Esophagus mucosa (tissue), 1 donor: ENCODE data around the gene IRS1. TPM values are rescaled to one million over a fixed set of nuclear protein-coding genes. Genes with fewer than 3 reads are reported as not detected.

Experiments
- ATAC-seq: fragments of 200-7000 bp; cut with Tn5 transposase; one replicate; pipeline ENCODE4 v1.9.1; 2020
- total RNA-seq: library from RNA; stranded (reverse); gene quantifications from one replicate; pipeline ENCODE4 v1.2.4, GENCODE V29; 2023
- donor health status: DM: yes; HTN: yes; CAD: no.

IRS1 gene
- total RNA-seq, 1 donor from 2014 or later: 13.9 TPM

DNA sequence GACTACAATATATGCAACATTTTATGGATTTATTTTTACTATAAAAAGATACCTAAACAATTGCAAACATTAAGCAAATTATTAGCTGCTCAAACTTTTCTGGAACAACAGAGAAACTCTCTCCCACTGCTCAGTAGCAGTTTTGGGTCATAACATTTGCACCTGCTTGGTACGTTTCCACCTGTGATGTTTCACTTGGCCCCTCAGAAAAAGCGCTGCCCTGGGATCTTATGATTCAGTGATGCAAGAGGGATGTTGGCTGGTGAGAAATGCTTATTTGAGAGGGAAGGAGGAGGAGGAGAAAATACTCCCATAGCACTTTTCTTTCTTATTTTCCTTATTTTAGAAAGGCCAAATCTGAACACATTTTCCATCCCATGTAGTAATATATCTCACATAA, 9.2 kb downstream of the IRS1 start:
- no peak for ATAC-seq

DNA sequence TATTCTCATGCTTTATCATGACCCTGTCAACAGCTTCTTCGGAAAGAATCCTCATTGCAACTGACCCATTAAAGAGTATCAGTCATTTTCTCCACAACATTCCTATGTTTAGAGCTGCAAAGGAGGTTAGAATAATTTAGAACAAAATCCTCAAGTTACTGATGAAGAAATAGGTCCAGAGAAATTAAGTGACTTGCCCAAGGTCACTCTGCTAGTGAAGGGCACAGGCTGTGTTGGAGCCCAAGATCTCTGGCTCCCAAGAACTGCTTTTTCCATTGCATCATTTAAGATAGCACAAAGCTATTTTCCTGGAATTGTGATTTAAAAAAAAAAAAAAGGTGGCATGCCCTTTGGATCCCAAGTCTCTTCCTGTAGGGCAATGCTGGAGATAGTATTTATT, 9.6 kb downstream of the IRS1 start:
- no peak for ATAC-seq

DNA sequence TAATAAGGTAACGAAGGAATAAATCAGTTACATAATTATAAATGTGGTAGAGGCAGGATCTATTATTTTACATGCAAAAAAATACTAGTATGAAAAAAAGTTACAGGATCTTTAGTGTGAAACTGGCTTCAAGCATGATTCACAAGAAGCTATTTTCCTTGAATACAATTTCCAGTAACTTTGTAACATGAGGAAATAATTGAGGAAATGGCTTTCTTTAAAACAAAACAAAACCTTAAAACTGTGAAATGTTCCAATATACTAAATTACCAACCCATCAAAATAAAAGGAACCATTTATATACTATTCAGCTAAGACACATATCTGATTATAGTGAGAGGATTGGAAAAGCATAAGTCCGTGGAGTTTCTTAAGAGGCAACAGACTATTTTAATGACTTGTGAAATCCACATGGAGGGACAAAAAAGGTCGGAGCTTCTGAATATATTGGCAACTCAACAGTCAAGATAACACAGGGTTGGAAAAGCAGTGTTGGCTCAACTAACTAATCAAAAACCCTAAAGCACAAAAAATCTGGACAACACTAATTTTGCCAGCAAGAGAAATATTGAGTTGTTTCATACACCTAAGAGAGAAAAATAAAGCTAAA, 10.6 kb downstream of the IRS1 start:
- no peak for ATAC-seq

DNA sequence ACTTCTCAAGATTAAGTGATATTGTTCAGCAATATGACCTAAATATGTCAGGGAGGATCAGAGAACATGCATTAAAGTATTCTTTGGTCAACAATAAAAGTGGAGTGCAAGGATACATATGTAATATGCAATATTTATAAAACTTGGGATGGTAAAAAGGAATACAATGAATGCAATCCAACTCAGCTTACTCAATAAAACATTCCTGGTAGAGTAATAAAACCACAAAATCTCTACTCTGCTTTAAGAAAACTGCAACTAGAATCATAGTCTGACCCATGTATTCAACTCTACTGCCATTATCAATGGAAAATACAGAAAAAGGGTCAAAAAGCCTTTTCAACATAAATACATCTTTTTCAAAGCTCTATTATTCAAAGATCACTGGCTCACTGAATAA, 11.6 kb downstream of the IRS1 start:
- no peak for ATAC-seq

DNA sequence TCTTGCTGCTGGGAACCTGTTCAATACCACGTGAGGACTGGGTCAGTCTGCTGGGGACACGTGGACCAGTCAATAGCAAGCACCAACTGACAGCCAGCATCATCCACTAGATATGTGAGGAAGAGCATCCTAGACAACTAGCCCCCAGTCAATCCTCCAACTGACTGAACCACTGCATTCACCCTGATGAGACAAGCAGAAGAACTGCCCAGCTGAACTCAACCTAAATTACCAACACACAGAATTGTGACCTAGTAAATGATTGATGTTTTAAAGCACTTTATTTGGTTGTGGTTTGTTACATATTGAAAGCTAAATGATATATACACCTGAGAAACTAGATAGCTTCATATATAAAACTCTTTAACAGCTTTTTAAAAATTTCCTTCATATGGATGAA, 15.7 kb downstream of the IRS1 start:
- no peak for ATAC-seq

DNA sequence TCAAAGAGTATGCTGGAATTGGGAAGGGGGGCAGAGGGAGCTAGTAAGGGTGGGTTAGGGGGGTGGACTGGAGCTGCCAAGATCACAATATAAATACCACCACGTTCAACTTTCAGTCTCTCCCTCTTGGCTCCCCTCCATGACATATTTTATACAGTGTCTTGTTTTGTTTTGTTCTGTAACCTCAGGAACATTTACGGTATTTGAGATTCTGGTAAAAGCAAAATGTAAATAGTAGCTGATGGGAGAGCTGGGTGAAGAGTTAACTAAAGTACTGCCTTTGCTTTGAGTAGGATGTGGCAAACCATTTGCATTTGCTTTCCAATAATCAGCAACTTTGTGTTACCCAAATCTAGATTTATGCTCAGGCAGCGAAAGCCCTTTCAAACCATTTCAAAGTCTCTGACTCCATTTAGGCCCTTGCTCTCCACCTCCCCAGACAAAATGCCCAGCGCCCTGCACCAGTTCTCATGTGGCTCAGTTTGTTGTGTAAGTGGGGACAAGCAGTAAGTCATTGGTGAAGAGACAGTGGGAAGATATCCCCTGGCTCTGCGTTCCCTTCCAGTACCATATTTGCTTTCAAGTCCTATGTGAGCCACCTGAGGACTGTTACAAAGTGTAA, 17.4 kb downstream of the IRS1 start:
- no peak for ATAC-seq

DNA sequence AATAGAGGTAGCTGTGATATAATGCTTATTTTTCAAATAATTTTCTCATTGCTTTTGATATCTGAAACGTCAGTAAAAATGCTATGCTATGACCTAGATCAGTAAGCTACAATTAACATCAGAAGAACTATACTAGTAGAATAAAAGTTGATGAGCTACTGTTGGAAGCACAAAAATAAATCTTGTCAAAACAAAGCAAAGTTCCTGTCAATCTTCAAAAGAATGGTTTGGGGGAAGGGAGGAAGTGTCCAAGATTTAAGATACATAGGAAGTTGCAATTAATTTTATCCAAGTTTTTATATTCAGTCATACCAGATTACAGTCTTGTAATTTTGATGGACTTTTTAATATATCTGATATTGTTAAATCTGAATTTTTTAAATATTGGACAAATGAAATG, 19.2 kb downstream of the IRS1 start:
- ATAC-seq: no peak

DNA sequence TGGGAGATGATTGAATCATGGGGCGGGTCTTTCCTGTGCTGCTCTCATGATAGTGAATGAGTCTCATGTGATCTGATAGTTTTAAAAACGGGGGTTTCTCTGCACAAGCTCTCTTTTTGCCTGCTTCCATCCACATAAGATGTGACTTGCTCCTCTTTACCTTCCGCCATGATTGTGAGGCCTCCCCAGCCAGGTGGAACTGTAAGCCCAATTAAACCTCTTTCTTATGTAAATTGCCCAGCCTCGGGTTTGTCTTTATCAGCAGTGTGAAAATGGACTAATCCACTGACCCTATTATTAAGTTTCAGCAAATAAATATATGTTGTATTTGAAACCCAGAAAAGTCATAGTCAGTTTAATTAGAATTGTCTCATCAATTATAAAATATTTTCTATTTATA, 22.0 kb downstream of the IRS1 start:
- no peak for ATAC-seq

DNA sequence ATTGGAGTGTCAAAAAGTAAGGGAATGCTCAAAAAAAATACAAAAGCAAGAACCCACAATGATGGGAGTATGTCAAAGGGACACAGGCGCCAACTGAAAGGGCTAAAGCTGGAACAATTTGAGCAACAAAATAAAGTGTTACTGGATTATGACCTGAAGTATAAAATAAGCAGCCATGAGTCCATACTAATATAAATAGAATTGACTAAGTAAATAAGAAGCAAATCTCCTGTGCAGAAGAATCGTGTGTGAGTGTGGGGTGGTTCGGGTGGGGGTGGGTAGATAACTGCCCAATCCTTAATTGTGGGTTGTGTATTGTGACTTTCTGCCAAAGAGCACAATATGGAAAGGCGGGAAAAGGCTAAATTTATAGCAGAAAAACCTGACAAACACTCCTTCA, 23.5 kb downstream of the IRS1 start:
- no peak for ATAC-seq

DNA sequence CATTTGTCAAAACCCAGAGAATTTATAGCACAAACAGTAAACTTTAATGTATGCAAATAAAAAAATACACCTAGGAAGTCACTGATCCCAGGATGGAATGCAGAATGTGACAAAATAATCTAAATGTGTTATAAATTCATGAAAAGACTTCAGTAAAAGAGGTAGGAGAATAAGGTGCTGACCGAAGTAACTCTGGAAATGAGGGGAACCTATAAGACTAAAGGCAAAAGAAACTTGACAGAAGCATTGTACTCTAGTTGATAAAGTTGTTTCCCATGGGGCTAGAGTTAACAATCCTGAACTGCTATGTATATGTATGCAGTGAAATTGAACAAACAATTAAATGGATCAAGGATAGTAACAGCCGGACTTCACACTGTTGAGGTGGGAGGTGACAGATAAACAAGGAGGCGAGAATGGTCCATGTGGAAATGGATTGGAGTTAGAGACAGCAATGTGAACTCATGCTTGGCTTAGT, 24.5 kb downstream of the IRS1 start:
- ATAC-seq: no peak

DNA sequence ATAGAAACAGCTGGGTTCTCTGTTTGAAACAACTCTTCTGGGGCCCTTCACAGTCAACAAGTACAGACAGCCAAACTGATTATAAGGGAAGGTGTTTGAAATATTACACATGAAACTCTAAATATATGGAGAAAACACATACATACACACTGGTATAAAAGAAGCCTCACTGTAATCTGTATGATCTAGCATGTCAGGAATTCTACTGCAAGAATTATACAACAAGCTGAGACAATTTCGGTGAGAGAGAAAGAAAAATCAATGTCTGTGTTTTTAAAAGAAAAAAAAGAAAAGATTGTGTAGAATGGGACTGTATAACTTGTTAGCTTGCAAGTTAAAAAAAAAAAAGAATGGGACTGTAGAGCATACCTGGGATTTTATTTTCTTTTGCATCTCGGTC, 26.3 kb downstream of the IRS1 start:
- no peak for ATAC-seq

DNA sequence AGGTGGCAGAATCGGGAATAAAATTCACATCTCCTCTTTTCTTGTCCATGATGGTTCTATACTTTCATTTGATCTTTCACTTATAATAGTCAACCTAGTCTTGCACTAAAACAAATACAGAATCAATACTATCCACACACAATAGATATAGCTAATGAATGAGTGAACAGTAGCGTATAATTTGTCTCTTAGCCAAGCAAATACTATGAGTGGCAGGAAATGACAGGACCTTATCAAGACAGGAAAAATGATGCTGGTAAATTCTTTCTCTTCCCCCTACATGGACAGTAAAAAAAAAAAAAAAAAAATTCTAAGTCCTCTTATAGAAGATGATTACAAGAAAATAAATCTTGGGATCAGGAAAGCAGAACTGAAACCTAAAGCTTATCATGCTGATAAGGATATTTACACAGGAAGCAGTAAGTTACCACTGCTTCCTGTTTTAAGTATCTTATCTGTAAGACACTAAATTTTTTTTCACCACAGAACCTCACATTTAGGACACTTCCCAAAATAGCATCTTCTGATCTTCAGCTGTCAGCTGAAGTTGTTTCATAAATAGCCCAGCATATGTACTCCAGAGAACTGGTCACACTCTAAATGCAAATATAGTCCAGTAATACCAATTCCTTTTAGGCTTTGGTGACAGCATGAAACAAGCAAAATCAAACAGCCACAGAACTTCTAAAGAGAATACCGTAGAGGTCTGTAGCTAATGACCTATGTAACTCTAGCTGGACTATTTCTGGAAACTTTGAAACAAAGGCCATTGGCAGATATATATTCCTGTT, 27.0 kb downstream of the IRS1 start:
- ATAC-seq: peak; percentile 58

DNA sequence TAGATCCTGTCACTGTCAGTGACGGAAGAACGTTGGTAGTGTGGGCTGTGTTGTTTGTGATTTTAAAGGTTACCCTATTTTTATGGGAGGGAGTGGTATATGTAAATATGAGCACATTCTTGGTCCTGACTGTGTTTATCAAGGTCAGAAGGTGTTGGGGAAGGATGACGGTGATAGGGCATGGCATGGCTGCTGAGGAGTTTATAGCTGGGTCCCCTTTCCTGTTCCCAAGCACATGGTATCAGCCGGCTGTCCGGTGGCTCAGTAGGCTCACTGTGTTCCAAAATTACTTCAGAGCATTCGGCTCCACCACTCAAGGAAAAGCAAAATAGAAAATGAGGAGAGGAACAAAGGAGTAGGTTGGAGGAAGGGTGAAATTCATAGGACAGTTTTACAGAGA, 28.6 kb downstream of the IRS1 start:
- ATAC-seq: no peak

DNA sequence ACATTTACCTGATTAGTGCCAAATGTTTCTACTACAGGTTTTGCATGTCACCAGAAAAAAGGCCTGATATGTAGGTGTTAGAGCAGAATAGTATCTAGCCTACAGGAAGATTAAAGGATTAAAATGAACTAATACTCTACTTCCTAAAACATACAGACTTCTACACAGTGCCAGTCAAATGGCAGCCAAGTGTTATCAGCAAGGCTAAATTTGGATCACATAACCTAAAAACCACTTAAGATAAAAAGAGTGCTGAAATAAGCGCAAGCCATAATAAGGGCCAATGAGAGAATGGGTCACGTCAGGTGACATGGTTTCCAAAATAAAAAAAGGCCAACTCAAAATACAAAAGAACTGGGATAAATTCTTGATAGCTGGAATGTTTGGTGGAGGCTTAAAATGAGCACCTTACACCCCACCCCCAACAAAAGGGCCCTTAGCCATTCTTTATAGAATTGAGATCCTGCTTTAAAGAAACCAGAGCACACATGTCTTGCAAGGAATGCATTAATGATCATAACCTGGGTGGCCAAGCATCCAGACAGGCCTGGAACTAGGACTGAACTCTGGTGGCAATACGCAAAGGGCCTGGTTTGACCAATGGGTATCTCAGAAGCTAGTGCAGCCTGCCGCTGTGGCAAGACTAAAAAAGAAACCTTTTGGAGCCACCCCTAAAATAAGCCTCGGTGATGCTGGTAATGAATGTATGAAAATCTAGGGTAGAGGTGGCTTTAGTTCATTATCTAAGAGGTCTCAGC, 32.4 kb downstream of the IRS1 start:
- ATAC-seq: peak; percentile 58

DNA sequence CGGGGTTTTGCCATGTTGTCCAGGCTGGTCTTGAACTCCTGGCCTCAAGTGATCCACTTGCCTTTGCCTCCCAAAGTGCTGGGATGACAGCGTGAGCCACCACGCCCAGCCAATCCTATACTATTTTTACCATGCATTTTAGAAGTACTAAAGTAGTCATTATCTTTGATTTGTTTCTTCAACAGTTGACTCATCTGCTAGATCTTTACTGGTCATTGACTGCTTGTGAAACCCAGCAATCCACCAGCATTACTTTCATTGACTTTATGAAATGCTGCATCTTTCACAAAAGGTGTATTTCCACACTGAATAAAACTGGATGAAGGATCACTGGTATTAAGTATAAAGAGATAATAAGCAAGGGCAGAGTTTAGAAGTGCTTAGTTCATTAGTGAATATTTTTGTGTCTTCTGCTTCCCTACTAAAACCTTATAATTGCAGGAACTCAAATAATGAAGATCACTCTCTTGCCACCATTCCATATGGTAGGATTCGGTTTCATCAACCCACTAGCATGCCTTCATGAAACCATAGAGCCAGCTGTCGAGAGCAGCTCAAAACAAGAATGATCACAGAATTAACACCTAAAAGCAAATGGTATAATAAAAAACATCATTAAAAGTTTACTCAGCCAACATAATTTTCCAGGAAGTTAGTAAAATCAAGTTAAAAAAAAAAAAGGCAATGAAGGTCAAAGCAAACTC, 33.1 kb downstream of the IRS1 start:
- ATAC-seq: peak; percentile 72

DNA sequence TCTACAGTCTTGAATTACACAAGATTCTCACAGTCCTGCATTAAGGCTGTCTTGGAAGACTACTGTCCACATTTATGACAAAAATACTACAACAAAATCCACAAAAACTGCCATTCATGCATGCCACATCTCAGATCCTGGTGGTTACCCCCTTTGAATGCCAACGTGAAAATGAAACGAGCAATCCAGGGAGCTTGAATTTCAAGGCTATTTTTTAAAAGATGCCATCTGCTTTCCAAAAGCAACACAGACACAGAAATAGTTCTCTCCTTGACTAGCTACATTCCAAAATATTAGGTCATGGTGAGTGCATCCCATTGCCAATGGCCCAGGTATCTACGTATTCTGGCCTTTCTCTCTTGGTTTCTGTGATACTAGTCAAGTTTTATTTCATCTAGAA, 36.3 kb downstream of the IRS1 start:
- ATAC-seq: no peak

DNA sequence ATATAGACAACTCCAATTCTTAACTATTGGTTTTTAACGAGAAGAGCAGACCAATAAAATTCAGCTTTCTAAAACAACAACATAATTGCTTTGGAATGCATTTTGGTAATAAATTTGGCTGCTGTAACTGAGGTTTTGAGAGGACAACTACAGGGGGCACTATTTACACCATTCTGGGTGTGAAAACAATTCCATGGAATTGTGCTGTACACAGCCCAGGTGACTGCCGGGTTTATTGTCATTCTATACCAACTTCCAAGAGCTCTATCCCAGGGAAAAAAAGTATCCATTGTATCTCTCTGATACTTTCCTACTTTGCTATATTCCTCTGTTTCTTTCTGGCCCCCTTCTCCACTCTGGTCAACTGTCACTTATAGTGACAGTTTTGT, 38.4 kb downstream of the IRS1 start:
- ATAC-seq: no peak

DNA sequence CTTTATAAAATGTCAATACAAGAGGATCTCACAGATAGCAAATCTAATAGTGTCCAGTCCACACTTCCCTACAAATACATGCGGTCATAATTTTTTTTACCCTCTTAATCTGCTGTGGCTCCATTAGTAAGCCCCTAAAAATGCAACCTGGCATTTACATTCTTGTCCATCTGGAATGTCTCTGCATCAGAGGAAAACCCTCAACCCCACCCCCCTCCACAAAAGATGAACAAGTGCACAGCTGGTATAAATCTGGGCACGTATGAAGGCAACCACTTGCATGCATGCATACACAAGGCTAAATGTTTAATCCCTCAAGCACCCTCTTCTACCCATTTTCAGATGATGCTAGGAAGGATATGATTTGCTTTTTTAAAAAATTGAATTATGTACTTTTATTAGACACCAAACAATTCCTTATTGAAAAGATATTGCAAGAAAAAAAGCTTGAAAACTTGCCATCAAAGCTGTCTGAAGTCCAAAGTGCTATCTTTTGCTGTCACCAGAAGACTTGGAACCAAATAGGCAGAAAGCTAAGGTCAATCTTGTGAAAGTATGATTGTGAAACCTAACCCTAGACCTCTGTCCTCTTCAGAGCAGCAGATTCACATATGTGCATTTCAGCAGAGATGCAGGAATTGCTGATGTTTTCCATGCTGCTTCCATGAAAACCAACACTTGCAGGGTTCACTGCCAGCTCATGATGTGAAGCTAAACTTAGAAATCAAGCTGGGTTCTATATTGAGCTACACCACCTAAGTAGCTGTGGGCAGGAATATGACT, 39.0 kb downstream of the IRS1 start:
- no peak for ATAC-seq

DNA sequence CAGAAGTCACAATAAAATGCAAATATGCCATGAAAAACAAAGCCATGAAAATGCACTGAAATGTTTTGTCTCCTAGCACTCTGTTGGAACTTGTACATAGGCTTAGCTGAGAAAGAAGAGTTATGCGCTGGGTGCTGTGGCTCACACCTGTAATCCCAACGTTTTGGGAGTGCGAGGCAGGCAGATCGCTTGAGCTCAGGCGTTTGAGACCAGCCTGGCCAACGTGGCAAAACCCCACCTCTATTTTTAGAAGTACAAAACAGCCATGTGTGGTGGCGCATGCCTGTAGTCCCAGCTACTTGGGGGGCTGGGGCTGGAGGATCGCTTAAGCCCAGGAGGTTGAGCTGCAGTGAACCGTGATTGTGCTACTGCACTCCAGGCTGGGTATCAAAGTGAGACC, 39.9 kb downstream of the IRS1 start:
- peak; percentile 41 for ATAC-seq

DNA sequence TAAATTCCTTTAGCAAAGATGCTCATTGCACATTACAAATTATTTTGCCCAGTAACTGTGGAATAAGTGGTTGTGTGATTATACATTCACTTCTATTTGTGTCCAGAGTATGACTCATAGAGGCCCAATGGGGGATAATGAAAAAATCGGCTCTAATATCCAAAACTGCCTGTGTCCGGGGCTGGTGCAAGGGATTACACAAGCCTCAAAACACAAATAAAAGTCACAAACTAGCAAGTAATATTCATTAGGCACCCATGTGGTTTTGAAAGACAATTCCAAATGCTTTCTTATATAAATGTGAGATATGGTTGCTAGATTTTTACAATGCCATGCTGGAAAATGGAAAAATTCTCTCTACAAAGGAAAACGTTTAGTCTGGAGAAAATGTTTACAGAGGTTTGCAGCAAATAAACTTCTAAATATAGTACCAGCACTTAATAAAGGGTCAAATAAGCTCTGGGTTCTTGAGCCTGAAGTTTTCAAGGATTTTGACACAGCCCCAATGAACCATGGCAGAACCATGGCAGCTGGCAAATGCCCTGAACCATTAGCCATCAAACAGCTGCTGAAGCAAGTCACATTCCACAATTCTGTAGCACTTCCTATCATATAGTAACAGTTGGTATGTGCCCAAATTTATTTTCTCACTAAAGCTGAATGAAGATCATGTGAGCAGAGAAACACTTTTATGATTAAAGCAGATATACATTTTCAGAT, 40.5 kb downstream of the IRS1 start:
- ATAC-seq: no peak

DNA sequence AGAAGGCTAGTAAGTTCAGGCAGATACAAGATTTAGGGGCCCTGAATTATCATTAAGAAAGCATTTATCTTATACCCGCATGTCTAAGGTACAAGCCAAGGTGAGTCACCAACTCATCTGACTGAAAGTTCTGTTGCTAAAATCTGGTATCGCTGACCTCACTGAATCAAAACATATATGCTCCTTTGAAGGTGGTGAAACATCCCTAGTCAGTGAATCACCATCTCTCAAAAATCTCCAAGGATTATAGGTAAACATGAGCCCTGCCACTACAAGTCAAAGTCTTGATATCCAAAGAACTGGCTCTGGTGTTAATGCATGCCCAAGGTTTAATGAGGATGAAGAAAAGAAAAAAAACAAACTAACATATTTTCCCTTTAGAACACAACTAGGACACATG, 43.5 kb downstream of the IRS1 start:
- peak; percentile 99 for ATAC-seq
